HEK293 (cell line): ENCODE data around the gene ARHGAP24.

ENCODE experiments used
- CTCF ChIA-PET: fragments of 350-600 bp; formaldehyde crosslinking; extraction: SDS; loops from one replicate; lab custom pipeline; 2021; ENCODE audit warnings: antibody characterized with exemption; lab: Yijun Ruan, JAX
- POLR2A ChIA-PET: fragments of 300-600 bp; formaldehyde crosslinking; extraction: SDS; loops from one replicate; lab custom pipeline; 2020; ENCODE audit warnings: antibody characterized with exemption, inconsistent platforms; lab: Yijun Ruan, JAX
- H3K27ac ChIP-seq: fragments of 200-500 bp; sonication (Bioruptor generic); 2 replicates; pipeline ENCODE4 v1.5.1; 2014; ENCODE audit warnings: low read depth, low read length, control low read depth, inconsistent platforms; ENCODE audit errors: extremely low read depth
- H3K36me3 ChIP-seq, 2 experiments: fragments of 200-500 bp in 1 of 2; sonication (Bioruptor generic) in 1 of 2; 1 replicate in 1 of 2; 2 replicates in 1 of 2; pipeline ENCODE4 v1.5.1; 2014 to 2017; ENCODE audit warnings: inconsistent platforms in 2 of 2, low read length in 2 of 2; ENCODE audit not compliant: control insufficient read depth in 2 of 2, insufficient read depth in 1 of 2
- H3K4me1 ChIP-seq: fragments of 200-500 bp; sonication (Bioruptor generic); 2 replicates; pipeline ENCODE4 v1.5.1; 2014; ENCODE audit warnings: mild to moderate bottlenecking, low read length, inconsistent platforms; ENCODE audit not compliant: control insufficient read depth, insufficient read depth
- H3K4me3 ChIP-seq: 2 replicates; pipeline ENCODE4 v1.5.1; 2011; ENCODE audit warnings: low read depth, mild to moderate bottlenecking, control low read depth, low read length, moderate library complexity
- H3K9me3 ChIP-seq: fragments of 200-500 bp; sonication (Bioruptor generic); 2 replicates; pipeline ENCODE4 v1.5.1; 2014; ENCODE audit warnings: low read depth, low read length, inconsistent platforms; ENCODE audit not compliant: control insufficient read depth, insufficient read depth
- BCL11A ChIP-seq: fragments of 450-650 bp; formaldehyde crosslinking; IDR thresholded peaks from 2 replicates; pipeline ENCODE4 v1.5.1; 2016; ENCODE audit warnings: low read depth, missing biosample characterization, missing genetic modification characterization
- GFI1B ChIP-seq: fragments of 450-650 bp; formaldehyde crosslinking; IDR thresholded peaks from 2 replicates; pipeline ENCODE4 v1.5.1; 2016; ENCODE audit warnings: missing biosample characterization, missing genetic modification characterization
- PBX3 ChIP-seq: sonication (generic); formaldehyde crosslinking; IDR thresholded peaks from 2 replicates; pipeline ENCODE4 v1.8.1; 2022; ENCODE audit warnings: mild to moderate bottlenecking, moderate library complexity, missing genetic modification reagents
- PRDM2 ChIP-seq: fragments of 450-650 bp; formaldehyde crosslinking; IDR thresholded peaks from 2 replicates; pipeline ENCODE4 v1.5.1; 2016; ENCODE audit warnings: missing biosample characterization, missing genetic modification characterization, borderline replicate concordance
- PRDM4 ChIP-seq: fragments of 450-650 bp; formaldehyde crosslinking; IDR thresholded peaks from 2 replicates; pipeline ENCODE4 v1.5.1; 2017; ENCODE audit warnings: missing biosample characterization, missing genetic modification characterization
- SCRT1 ChIP-seq: fragments of 450-650 bp; formaldehyde crosslinking; IDR thresholded peaks from 2 replicates; pipeline ENCODE4 v1.5.1; 2016; ENCODE audit warnings: missing biosample characterization, missing genetic modification characterization, borderline replicate concordance
- SP3 ChIP-seq: fragments of 450-650 bp; formaldehyde crosslinking; IDR thresholded peaks from 2 replicates; pipeline ENCODE4 v1.5.1; 2016; ENCODE audit warnings: missing biosample characterization, missing genetic modification characterization
- ZFP3 ChIP-seq: fragments of 450-650 bp; formaldehyde crosslinking; IDR thresholded peaks from 2 replicates; pipeline ENCODE4 v1.5.1; 2016; ENCODE audit warnings: low read depth, missing biosample characterization, missing genetic modification characterization
- ZFP41 ChIP-seq: fragments of 450-650 bp; formaldehyde crosslinking; IDR thresholded peaks from 2 replicates; pipeline ENCODE4 v1.5.1; 2016; ENCODE audit warnings: missing biosample characterization, missing genetic modification characterization, borderline replicate concordance
- ZNF184 ChIP-seq: fragments of 450-650 bp; IDR thresholded peaks from 2 replicates; pipeline ENCODE4 v1.5.1; 2018; ENCODE audit warnings: missing biosample characterization, mild to moderate bottlenecking, missing genetic modification characterization
- ZNF211 ChIP-seq: fragments of 450-650 bp; formaldehyde crosslinking; IDR thresholded peaks from 2 replicates; pipeline ENCODE4 v1.5.1; 2016; ENCODE audit warnings: low read depth, missing biosample characterization, missing genetic modification characterization
- ZNF280C ChIP-seq: fragments of 450-650 bp; formaldehyde crosslinking; IDR thresholded peaks from 2 replicates; pipeline ENCODE4 v1.5.1; 2016; ENCODE audit warnings: missing biosample characterization, missing genetic modification characterization
- ZNF335 ChIP-seq: fragments of 450-650 bp; formaldehyde crosslinking; conservative IDR thresholded peaks from 2 replicates; pipeline ENCODE4 v1.5.1; 2016; ENCODE audit warnings: missing biosample characterization, missing genetic modification characterization
- ZNF426 ChIP-seq: fragments of 450-650 bp; formaldehyde crosslinking; IDR thresholded peaks from 2 replicates; pipeline ENCODE4 v1.5.1; 2017; ENCODE audit warnings: missing biosample characterization, missing genetic modification characterization, mild to moderate bottlenecking, inconsistent platforms, moderate library complexity
- ZNF549 ChIP-seq: fragments of 450-650 bp; IDR thresholded peaks from 2 replicates; pipeline ENCODE4 v1.5.1; 2018; ENCODE audit warnings: missing biosample characterization, missing genetic modification characterization, mild to moderate bottlenecking, inconsistent platforms, moderate library complexity
- ZNF560 ChIP-seq: fragments of 450-650 bp; formaldehyde crosslinking; IDR thresholded peaks from 2 replicates; pipeline ENCODE4 v1.5.1; 2017; ENCODE audit warnings: missing biosample characterization, missing genetic modification characterization, borderline replicate concordance
- ZNF660 ChIP-seq: fragments of 450-650 bp; IDR thresholded peaks from 2 replicates; pipeline ENCODE4 v1.5.1; 2018; ENCODE audit warnings: missing biosample characterization, mild to moderate bottlenecking, missing genetic modification characterization
- ZNF704 ChIP-seq: fragments of 450-650 bp; formaldehyde crosslinking; IDR thresholded peaks from 2 replicates; pipeline ENCODE4 v1.5.1; 2016; ENCODE audit warnings: missing biosample characterization, missing genetic modification characterization
- ZNF776 ChIP-seq: fragments of 450-650 bp; formaldehyde crosslinking; IDR thresholded peaks from 2 replicates; pipeline ENCODE4 v1.5.0; 2017; ENCODE audit warnings: missing biosample characterization, missing genetic modification characterization, borderline replicate concordance
- ZNF791 ChIP-seq: fragments of 450-650 bp; formaldehyde crosslinking; IDR thresholded peaks from 2 replicates; pipeline ENCODE4 v1.5.1; 2016; ENCODE audit warnings: missing biosample characterization, missing genetic modification characterization
- ZNF792 ChIP-seq: fragments of 450-650 bp; formaldehyde crosslinking; IDR thresholded peaks from 2 replicates; pipeline ENCODE4 v1.5.1; 2016; ENCODE audit warnings: missing biosample characterization, missing genetic modification characterization
- ZSCAN30 ChIP-seq: fragments of 450-650 bp; IDR thresholded peaks from 2 replicates; pipeline ENCODE4 v1.5.1; 2018; ENCODE audit warnings: missing biosample characterization, mild to moderate bottlenecking, missing genetic modification characterization, moderate library complexity

The ARHGAP24 gene

GRCh38 chr4:85736571-85736970 lies 261.6 kb downstream of the ARHGAP24 start (continued):
- TF ChIP-seq ZSCAN30 (tag by site-specific recombination): no peak
- no peak for TF ChIP-seq ZNF560 (tag by site-specific recombination)
- TF ChIP-seq ZNF211 (tag by site-specific recombination): no peak
- TF ChIP-seq ZNF776: no peak

- Histone ChIP-seq H3K9me3 (no peaks in the 10 kb centered on the region), H3K36me3 (no peaks in the 10 kb centered on the region), H3K27ac (no peak overlapping the region), H3K4me1 (no peaks in the 10 kb centered on the region), H3K4me3 (no peak overlapping the region)
- TF ChIP-seq ZNF660 (tag by site-specific recombination): no peak
- TF ChIP-seq PBX3 (CRISPR knock-in tag): no peak
- no peak for TF ChIP-seq ZNF184 (tag by site-specific recombination)
- no peak for TF ChIP-seq ZNF791 (tag by site-specific recombination)
- no peak for TF ChIP-seq ZNF426 (tag by site-specific recombination)
- no peak for TF ChIP-seq ZFP3 (tag by site-specific recombination)
- no peak for TF ChIP-seq ZNF280C
- TF ChIP-seq BCL11A (tag by site-specific recombination): no peak
- no peak for TF ChIP-seq ZNF335 (tag by site-specific recombination)
- no peak for TF ChIP-seq ZNF704 (tag by site-specific recombination)
- no peak for TF ChIP-seq ZNF792 (tag by site-specific recombination)
- no peak for TF ChIP-seq ZNF776
- TF ChIP-seq GFI1B (tag by site-specific recombination): no peak
- no peak for TF ChIP-seq SCRT1
- no peak for TF ChIP-seq PRDM4 (tag by site-specific recombination)
- TF ChIP-seq PRDM2 (tag by site-specific recombination): no peak
- TF ChIP-seq ZFP41 (tag by site-specific recombination): no peak
- TF ChIP-seq SP3 (tag by site-specific recombination): no peak
- no peak for TF ChIP-seq ZNF549 (tag by site-specific recombination)
- ChIA-PET CTCF (no interaction called here), POLR2A (no interaction called here)
These were observed 262.3 kb downstream of the ARHGAP24 start for GRCh38 chr4:85737254-85737653.
